ENCODE results near the gene DOCK10.

DOCK10 gene

DNA sequence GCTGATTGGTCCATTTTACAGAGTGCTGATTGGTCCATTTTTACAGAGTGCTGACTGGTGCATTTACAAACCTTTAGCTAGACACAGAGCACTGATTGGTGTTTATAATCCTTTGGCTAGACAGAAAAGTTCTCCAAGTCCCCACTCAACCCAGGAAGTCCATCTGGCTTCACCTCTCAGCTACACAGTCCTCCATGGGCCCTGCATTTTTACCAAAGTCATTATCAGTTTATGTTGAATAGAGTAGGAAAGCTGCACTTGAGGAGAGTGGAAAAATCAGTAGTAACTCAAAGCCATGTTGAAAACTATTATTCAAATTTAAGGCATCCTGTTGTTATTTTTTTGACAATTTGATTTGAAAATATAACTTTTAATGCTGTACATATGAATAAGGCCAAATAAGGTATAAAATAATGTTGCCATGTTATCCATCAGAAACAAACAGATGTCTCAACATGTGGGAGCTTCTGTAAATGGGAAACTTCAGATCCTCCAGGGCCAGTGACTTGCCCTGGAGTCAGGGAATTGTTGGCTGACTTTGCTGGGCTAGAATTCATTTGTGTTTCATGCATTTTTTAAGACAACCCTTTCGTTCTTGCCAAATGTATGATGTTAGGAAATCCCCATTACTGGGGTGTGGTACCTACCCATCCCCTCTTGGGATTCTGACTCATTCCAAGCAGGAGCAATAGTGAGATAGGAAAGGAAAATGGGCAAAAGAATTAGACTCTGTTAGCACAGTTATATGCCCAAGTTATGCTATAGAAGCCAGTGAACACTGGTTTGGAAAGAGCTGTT, 288.3 kb downstream of the DOCK10 start:
- DNase-seq: no peak

DNA sequence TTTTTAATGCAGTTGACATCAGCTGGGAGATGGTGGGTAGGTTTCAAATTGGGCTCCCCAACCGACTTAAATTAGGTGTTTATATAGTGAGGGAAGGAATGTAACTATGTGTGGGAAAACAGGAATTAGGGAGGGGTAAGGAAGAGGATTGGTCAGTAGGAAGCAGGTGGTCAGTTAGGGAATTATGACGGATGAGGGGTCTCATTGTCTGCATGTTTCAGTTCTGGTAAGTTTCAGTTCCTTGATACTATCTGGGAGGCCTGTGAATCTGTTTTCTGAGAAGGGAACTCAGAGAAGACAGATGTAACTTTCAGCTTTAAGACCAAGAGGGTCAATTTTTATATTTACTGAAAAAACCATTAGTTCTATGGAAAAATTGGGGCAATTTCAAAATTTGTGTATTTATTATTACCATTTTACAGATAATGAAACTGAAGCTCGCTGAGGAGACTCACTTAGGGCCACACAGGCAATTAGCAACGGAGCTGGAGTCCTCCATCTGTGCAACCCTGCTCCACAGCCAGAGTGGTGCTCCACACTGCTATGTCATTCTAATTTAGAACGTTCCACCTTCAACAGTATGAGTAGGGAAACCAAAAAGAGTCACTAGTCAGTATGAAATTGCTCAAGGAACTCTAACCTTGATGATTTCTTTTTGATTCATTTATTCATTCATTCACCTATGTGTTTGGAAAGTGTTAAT, 290.1 kb downstream of the DOCK10 start:
- no peak for DNase-seq

DNA sequence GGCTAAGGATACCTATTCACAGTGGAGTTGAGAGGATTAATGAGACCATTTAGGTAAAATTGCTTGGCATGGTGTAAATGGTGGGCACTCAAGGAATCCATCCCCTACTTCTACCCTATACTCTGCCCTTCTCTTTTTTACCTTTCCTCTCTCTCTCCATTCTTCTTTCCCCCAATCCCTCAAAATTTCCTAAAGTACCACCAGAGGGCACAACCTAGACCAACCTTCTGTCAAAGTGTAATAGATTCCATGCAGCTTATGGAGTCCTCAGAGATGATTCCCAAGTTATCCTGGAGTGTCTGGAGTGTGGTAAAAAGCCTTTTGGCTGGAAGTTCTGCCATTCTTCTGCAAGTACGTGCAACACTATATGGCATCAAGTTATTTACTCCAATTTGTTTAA, 293.1 kb downstream of the DOCK10 start:
- no peak for DNase-seq

GRCh38 chr2:224747765-224748164, 294.5 kb downstream of the DOCK10 start:
- DNase-seq: no peak

- DNase-seq: no peak
Measured at GRCh38 chr2:224736227-224736626, 306.0 kb downstream of the DOCK10 start.

DNA sequence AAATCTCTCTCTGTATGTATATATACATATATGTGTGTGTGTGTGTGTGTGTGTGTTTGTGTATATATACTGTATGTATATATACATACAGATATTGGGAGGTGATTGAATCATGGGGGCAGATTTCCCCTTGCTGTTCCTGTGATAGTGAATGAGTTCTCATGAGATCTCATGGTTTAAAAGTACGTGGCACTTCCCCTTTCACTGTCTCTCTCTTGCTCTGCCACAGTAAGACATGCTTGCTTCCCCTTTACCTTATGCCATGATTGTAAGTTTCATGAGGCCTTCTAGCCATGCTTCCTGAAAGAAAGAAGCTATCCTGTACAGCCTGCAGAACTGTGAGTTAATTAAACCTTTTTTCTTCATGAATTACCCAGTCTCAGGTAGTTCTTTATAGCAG, 307.3 kb downstream of the DOCK10 start:
- no peak for DNase-seq

- DNase-seq: no peak
Measured at GRCh38 chr2:224731665-224732064, 310.6 kb downstream of the DOCK10 start.

DNA sequence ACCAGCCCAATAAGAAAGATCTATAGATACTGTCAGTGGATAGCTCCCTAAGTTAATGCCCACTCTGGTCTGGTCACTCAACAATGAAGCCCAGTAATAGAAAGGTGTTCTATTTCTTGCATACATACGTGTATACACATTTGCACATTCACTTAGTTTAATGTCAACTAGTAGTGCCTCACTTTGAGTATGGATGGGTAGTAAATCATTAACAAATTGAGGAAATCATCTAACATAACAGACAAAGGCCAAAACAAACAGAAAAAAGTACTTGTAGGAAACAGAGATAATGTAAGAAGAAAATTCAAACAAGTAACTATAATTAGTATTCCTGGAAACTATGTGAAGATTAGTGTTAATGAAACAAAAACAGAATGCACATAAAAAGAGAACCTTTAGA, 312.8 kb downstream of the DOCK10 start:
- DNase-seq: no peak

GRCh38 chr2:224724331-224724730, 317.9 kb downstream of the DOCK10 start:
- DNase-seq: no peak

- no peak for DNase-seq
Measured at GRCh38 chr2:224723586-224724217, 318.6 kb downstream of the DOCK10 start.

GRCh38 chr2:224722770-224723169, 319.5 kb downstream of the DOCK10 start:
- peak; percentile 13 for DNase-seq

GRCh38 chr2:224722250-224722649, 320.0 kb downstream of the DOCK10 start:
- DNase-seq: no peak

- no peak for DNase-seq
Measured at GRCh38 chr2:224716921-224717320, 325.3 kb downstream of the DOCK10 start.

- DNase-seq: no peak
Measured at GRCh38 chr2:224716201-224716600, 326.1 kb downstream of the DOCK10 start, which contains the start of gene CCDC195. Gene CCDC195, minus strand, starts transcription at chr2:224716365. Its CDS starts 0 bp downstream, at chr2:224716365.
